Heart left ventricle (tissue), 16 donors: ENCODE results near the gene VWA2. TPM values are rescaled to one million over a fixed set of nuclear protein-coding genes. Genes with fewer than 3 reads are reported as not detected.

Experiments
- ATAC-seq, 4 donors: fragments of 200-7000 bp; cut with Tn5 transposase; one replicate each; pipeline ENCODE4 v1.9.1; 2020 to 2022; ENCODE audit warnings: moderate library complexity in 4 of 4, mild to moderate bottlenecking in 3 of 4, moderate number of reproducible peaks in 1 of 4
- DNase-seq, 5 donors: peaks; one replicate each; pipeline ENCODE4 v3.0.0-alpha.2; 2020
- H3K27ac ChIP-seq, 12 donors: fragments of 200-600 bp; sonication (generic) in 4 of 12; one replicate each; pipeline versions ENCODE4 v1.5.0 to v1.8.0; 2016 to 2022; ENCODE audit warnings: mild to moderate bottlenecking in 2 of 12
- H3K27me3 ChIP-seq, 9 donors: fragments of 200-600 bp; sonication (generic) in 2 of 9; one replicate each; pipeline versions ENCODE4 v1.5.1 to v1.8.0; 2016 to 2022; ENCODE audit warnings: mild to moderate bottlenecking in 3 of 9
- H3K36me3 ChIP-seq, 9 donors: fragments of 200-600 bp; sonication (generic) in 2 of 9; one replicate each; pipeline versions ENCODE4 v1.5.0 to v1.8.0; 2018 to 2022; ENCODE audit warnings: mild to moderate bottlenecking in 2 of 9
- H3K4me1 ChIP-seq, 12 donors: fragments of 200-600 bp; sonication (generic) in 4 of 12; one replicate each; pipeline versions ENCODE4 v1.5.0 to v1.8.0; 2016 to 2022; ENCODE audit warnings: mild to moderate bottlenecking in 3 of 12
- H3K4me3 ChIP-seq, 12 donors: fragments of 200-600 bp; sonication (generic) in 4 of 12; one replicate each; pipeline versions ENCODE4 v1.5.0 to v1.8.0; 2017 to 2022; ENCODE audit warnings: mild to moderate bottlenecking in 9 of 12, moderate library complexity in 4 of 12
- H3K9me3 ChIP-seq, 12 donors: fragments of 200-600 bp; sonication (generic) in 4 of 12; one replicate each; pipeline versions ENCODE4 v1.5.0 to v1.8.0; 2016 to 2022; ENCODE audit warnings: mild to moderate bottlenecking in 1 of 12
- CTCF ChIP-seq, 12 donors: fragments of 200-600 bp; sonication (generic) in 4 of 12; IDR thresholded peaks; one replicate each; pipeline versions ENCODE4 v1.5.0 to v1.8.0; 2018 to 2022; ENCODE audit warnings: antibody characterized with exemption in 12 of 12, mild to moderate bottlenecking in 5 of 12
- POLR2A ChIP-seq, 2 donors: fragments of 450-650 bp; IDR thresholded peaks; one replicate each; pipeline ENCODE4 v1.6.1; 2017; ENCODE audit warnings: antibody characterized with exemption in 2 of 2, mild to moderate bottlenecking in 2 of 2, moderate library complexity in 2 of 2
- WGBS, 4 donors: extraction: QIAGEN DNeasy Blood & Tissue Kit in 2 of 4; methylation state at CpG; one replicate each; pipeline versions ENCODE4 v1.1.5 to v1.1.7; 2013 to 2018; 5-methylcytosine and 5-hydroxymethylcytosine counted together
- intact Hi-C, 10 donors: fragments of 100-400 bp; cut with DNase I; formaldehyde crosslinking; loops; one replicate each; pipeline versions ENCODE4 v1.11.1 to v1.14.2; 2022
- polyA plus RNA-seq, 2 donors: library from polyadenylated mRNA; stranded (reverse); fragments of 200-250 nt; gene quantifications; one replicate each; pipeline ENCODE4 v1.2.3, GENCODE V29; 2013
- total RNA-seq, 9 donors: library from RNA; depleted of rRNA in 2 of 9; stranded (reverse); fragments of >200 nt in 2 of 9; fragmentation: NEBNext Ultra II Directional in 3 of 9; extraction: Animal tissue kit (Norgen Biotek cat#: 25700) in 3 of 9; gene quantifications; one replicate each; pipeline versions ENCODE4 v1.1.0 to v1.2.4, GENCODE V29; 2016 to 2023
- donor health status: ischemic (EF 13 %, LVEDD 7.1; RV severe dilation, severe dysfunction).
- donor health status: healthy with polysubstance abuse.
- donor health status: DM: no; HTN: yes; CAD: no.
- donor health status: DM: no; HTN: no; CAD: no.
- donor health status: ischemic (EF 25% LVEDD 6.9; RV normal size, moderate dysfunction).
- donor health status: ischemic (EF 25% LVEDD 5.7; RV mildly dilated, moderate dysfunction).
- donor health status: healthy.
- donor health status: DM: yes; HTN: yes; CAD: no.
- donor health status: ischemic (EF 35%, LVEDD 5.7; RV mildly dilated, moderate dysfunction).
- donor health status: nonischemic (EF 11% LVEDD 7.7; RV severe dilation, severe dysfunction).
- donor health status: DM: yes; HTN: yes; CAD: no.
- donor health status: PGD.
- donor health status: ischemic (EF 29% LVEDD 5.4; RV normal size, mild dysfunction).
- donor health status: nonischemic (EF 23%, LVEDD 6.1; RV moderate dilation, normal function).

Gene VWA2
- total and polyA plus RNA-seq, 11 donors: 0.03 to 0.41 TPM; not detected in 9

DNA sequence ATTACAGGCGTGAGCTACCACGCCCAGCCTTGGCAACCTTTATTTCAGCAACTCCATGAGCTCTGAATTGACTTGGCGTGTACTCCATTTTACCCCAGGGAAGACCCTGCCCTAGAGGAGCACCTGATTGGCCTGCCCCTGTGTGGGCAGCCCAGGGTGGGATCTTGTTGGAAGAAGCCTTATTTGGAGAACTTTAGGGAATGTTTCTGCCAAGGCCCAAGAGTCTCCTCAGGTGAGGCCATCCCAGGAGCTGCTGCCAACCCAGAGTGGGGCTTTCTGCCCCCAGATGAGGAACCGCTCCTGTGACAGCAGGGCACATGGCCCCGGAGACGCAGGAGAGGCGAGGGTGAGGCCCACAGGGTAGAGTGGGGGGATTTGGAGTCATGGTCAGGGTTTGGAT is 42.0 kb downstream of the VWA2 start:
- Histone ChIP-seq H3K9me3 (no peaks in the 10 kb centered on the region), H3K36me3 (no peaks in the 10 kb centered on the region), H3K27me3 (no peaks in the 10 kb centered on the region), H3K4me3 (no peak overlapping the region), H3K27ac (no peak overlapping the region), H3K4me1 (peaks cover 0 to 12% (median 0%) of the 10 kb centered on the region in 12 donors)
- 75 to 96% (median 77%) methylated on average over 6 to 7 of the region's 7 CpGs for WGBS, 4 donors
- DNase-seq (peak in 2 of 5 donors; percentile 0 to 32), ATAC-seq (no peak)
- TF ChIP-seq CTCF (IDR thresholded peaks at IDR 0.05): no peak
- TF ChIP-seq POLR2A (IDR thresholded peaks at IDR 0.05): no peak
- intact Hi-C loops: no loop called here

DNA sequence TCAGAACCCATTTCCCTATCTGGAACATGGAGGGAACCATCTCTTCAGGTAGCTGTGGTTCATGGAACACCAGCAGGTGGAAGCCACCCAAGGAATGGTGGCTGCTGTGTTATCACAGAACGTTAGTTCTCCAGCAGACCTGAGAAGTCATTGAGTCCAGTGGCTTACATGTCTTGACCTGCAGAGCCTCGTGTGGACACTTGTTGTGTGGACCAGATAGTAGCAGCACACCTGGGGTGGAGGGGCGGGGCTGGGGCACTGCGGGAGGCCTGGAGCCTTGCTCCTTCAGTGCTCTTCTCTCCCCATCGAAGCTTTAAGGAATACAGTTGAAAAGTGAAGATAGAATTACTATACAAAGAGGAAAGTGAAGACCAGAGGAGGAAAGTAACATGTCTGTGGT is 42.4 kb downstream of the VWA2 start:
- intact Hi-C loops: no loop called here
- H3K27me3 ChIP-seq: no peaks in the 10 kb centered on the region
- peak in 2 of 5 donors; percentile 5 to 28 for DNase-seq
- H3K4me1 ChIP-seq: peaks cover 0 to 12% (median 0%) of the 10 kb centered on the region in 12 donors
- ATAC-seq: no peak
- WGBS, 4 donors: 79 to 91% (median 84%) methylated on average over 5 of the region's 5 CpGs
- no peak overlapping the region for H3K4me3 ChIP-seq
- H3K36me3 ChIP-seq: no peaks in the 10 kb centered on the region
- H3K27ac ChIP-seq: no peak overlapping the region
- no peak for TF ChIP-seq CTCF (IDR thresholded peaks at IDR 0.05)
- no peaks in the 10 kb centered on the region for H3K9me3 ChIP-seq

DNA sequence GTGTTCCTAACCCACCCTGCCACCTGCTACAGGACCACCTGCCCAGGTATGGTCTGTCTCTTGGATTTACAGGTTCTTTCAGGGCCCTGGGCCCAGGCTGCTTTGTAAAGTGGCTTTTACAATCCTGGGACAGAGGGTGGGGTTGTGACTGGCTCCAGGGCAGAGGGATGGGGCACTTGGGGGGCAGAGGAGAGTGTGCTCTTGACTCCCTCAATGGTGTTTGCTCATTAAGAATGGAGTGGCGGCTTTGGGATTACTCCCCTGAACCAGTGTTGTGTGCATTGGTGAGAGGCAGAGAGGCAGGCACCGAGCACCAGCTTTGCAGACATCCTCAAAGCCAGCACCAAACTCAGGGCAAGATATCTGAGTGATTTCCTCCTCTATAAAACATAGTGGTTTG is 43.5 kb downstream of the VWA2 start:
- intact Hi-C loops: no loop called here
- H3K36me3 ChIP-seq: no peaks in the 10 kb centered on the region
- DNase-seq: peak in 1 of 5 donors; percentile 13
- H3K27ac ChIP-seq: no peak overlapping the region
- H3K4me3 ChIP-seq: no peak overlapping the region
- WGBS, 4 donors: 77 to 96% (median 95%) methylated on average over 2 of the region's 2 CpGs
- peaks cover 0 to 12% (median 0%) of the 10 kb centered on the region in 12 donors for H3K4me1 ChIP-seq
- no peaks in the 10 kb centered on the region for H3K9me3 ChIP-seq
- TF ChIP-seq POLR2A (IDR thresholded peaks at IDR 0.05): no peak
- no peak for TF ChIP-seq CTCF (IDR thresholded peaks at IDR 0.05)
- H3K27me3 ChIP-seq: no peaks in the 10 kb centered on the region
- no peak for ATAC-seq

GRCh38 chr10:114283091-114283490 is 44.0 kb downstream of the VWA2 start:
- intact Hi-C loops: no loop called here
- H3K4me1 ChIP-seq: peaks cover 0 to 12% (median 0%) of the 10 kb centered on the region in 12 donors
- H3K4me3 ChIP-seq: no peak overlapping the region
- H3K36me3 ChIP-seq: no peaks in the 10 kb centered on the region
- ATAC-seq (no peak), DNase-seq (peak in 1 of 5 donors; percentile 20)
- H3K27ac ChIP-seq: no peak overlapping the region
- no peaks in the 10 kb centered on the region for H3K9me3 ChIP-seq
- H3K27me3 ChIP-seq: no peaks in the 10 kb centered on the region
- no peak for TF ChIP-seq POLR2A (IDR thresholded peaks at IDR 0.05)
- no peak for TF ChIP-seq CTCF (IDR thresholded peaks at IDR 0.05)
- WGBS, 4 donors: 95 to 98% (median 97%) methylated on average over 10 of the region's 10 CpGs
